Measurements from ENCODE around the gene NUDT16.
"Not testable (repeated sequence)": the region's sequence is repeated elsewhere in the genome, so short reads cannot be mapped to it uniquely, and the experiment has no call there.

NUDT16 gene

GRCh38 chr3:131381445-131382291 lies at the start of gene NUDT16:
TSS of gene NUDT16 (plus strand) at chr3:131381774. CDS start at chr3:131381805, 31 bp downstream.
- peak; percentile 97 for DNase-seq (ENCODE audit: low spot score)

GRCh38 chr3:131338948-131339640 lies 42.5 kb upstream of the NUDT16 start:
- DNase-seq (ENCODE audit: low spot score), result no peak

GRCh38 chr3:131341761-131342160 lies 39.8 kb upstream of the NUDT16 start:
- DNase-seq (ENCODE audit: low spot score), result no peak

- no peak for DNase-seq (ENCODE audit: low spot score)
These were observed 32.7 kb upstream of the NUDT16 start for GRCh38 chr3:131348911-131349310.

- no peak for DNase-seq (ENCODE audit: low spot score)
These were observed 32.1 kb upstream of the NUDT16 start for GRCh38 chr3:131349454-131349853.

GRCh38 chr3:131349946-131350347 lies 31.6 kb upstream of the NUDT16 start:
- DNase-seq (ENCODE audit: low spot score), result no peak

GRCh38 chr3:131350506-131350905 lies 31.1 kb upstream of the NUDT16 start:
- DNase-seq (ENCODE audit: low spot score), result no peak

GRCh38 chr3:131353016-131353877 lies 28.3 kb upstream of the NUDT16 start:
- DNase-seq (ENCODE audit: low spot score), result no peak

GRCh38 chr3:131353986-131354385 lies 27.6 kb upstream of the NUDT16 start:
- no peak for DNase-seq (ENCODE audit: low spot score)

GRCh38 chr3:131356006-131356595 lies 25.5 kb upstream of the NUDT16 start:
- DNase-seq (ENCODE audit: low spot score), result no peak

GRCh38 chr3:131357275-131357674 lies 24.3 kb upstream of the NUDT16 start:
- DNase-seq (ENCODE audit: low spot score), result no peak

- no peak for DNase-seq (ENCODE audit: low spot score)
These were observed 21.3 kb upstream of the NUDT16 start for GRCh38 chr3:131360191-131360755.

- DNase-seq (ENCODE audit: low spot score), result not testable (repeated sequence)
These were observed 20.5 kb upstream of the NUDT16 start for GRCh38 chr3:131361066-131361463.

GRCh38 chr3:131361464-131362421 lies 19.8 kb upstream of the NUDT16 start:
- DNase-seq (ENCODE audit: low spot score), result peak; percentile 15

GRCh38 chr3:131363275-131363674 lies 18.3 kb upstream of the NUDT16 start:
- DNase-seq (ENCODE audit: low spot score), result no peak

GRCh38 chr3:131370935-131371687 lies 10.5 kb upstream of the NUDT16 start:
- DNase-seq (ENCODE audit: low spot score), result no peak

- DNase-seq (ENCODE audit: low spot score), result no peak
These were observed 9.9 kb upstream of the NUDT16 start for GRCh38 chr3:131371688-131372066.

- DNase-seq (ENCODE audit: low spot score), result no peak
These were observed 6.8 kb upstream of the NUDT16 start for GRCh38 chr3:131374741-131375140.

- not testable (repeated sequence) for DNase-seq (ENCODE audit: low spot score)
These were observed 641 bp upstream of the NUDT16 start for GRCh38 chr3:131380821-131381444.

All from CD4-positive, alpha-beta T cell treated with Interleukin-2 at 100 ng/mL for 4 hours (primary cell).